Esophagus muscularis mucosa (tissue), 4 donors: Measurements from ENCODE around the gene ELOVL2.

Experiments used
- EP300 ChIP-seq: sonication (generic); formaldehyde crosslinking; IDR thresholded peaks from one replicate; pipeline ENCODE4 v1.6.1; 2017; ENCODE audit warnings: antibody characterized with exemption
- POLR2A ChIP-seq: fragments of 450-650 bp; IDR thresholded peaks from one replicate; pipeline ENCODE4 v1.6.1; 2017; ENCODE audit warnings: antibody characterized with exemption, moderate library complexity, mild to moderate bottlenecking, low read depth
- TF ChIP-seq, protein P1 (sequence below), 3 experiments: fragments of 200-600 bp in 2 of 3; fragments of 450-650 bp in 1 of 3; sonication (generic) in 2 of 3; IDR thresholded peaks; one replicate each; pipeline ENCODE4 v1.5.1; 2017 to 2019; ENCODE audit warnings: antibody characterized with exemption in 3 of 3, mild to moderate bottlenecking in 2 of 3, moderate library complexity in 1 of 3

DNA sequence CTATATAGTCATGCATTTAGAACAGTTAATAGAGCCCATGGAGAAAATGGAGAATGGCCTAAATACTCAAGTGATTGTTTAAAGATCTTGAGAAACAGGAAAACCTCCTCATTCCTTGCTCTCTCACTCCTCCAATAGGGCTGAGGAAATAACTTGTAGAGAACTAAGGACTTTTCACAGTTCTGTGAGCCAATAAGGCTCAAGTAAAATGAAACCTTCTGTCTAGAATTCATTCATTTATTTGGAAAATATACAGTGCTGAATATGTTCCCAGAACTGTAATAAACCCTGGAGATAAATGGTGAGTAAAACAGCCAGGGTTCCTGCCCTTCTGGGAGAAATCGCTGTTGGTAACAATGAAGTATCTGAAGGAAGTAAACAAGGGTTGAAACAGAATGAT is 35.3 kb downstream of the ELOVL2 start:
- TF ChIP-seq, protein P1, sequence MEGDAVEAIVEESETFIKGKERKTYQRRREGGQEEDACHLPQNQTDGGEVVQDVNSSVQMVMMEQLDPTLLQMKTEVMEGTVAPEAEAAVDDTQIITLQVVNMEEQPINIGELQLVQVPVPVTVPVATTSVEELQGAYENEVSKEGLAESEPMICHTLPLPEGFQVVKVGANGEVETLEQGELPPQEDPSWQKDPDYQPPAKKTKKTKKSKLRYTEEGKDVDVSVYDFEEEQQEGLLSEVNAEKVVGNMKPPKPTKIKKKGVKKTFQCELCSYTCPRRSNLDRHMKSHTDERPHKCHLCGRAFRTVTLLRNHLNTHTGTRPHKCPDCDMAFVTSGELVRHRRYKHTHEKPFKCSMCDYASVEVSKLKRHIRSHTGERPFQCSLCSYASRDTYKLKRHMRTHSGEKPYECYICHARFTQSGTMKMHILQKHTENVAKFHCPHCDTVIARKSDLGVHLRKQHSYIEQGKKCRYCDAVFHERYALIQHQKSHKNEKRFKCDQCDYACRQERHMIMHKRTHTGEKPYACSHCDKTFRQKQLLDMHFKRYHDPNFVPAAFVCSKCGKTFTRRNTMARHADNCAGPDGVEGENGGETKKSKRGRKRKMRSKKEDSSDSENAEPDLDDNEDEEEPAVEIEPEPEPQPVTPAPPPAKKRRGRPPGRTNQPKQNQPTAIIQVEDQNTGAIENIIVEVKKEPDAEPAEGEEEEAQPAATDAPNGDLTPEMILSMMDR (IDR thresholded peaks at IDR 0.05): no peak
- TF ChIP-seq POLR2A: no peak
- no peak for TF ChIP-seq EP300
